Heart left ventricle (tissue), 13 donors: ENCODE measurements around the gene SLC19A1.

Source experiments
- CTCF ChIP-seq, 12 donors: fragments of 200-600 bp; sonication (generic) in 4 of 12; IDR thresholded peaks; one replicate each; pipeline versions ENCODE4 v1.5.0 to v1.8.0; 2018 to 2022; ENCODE audit warnings: antibody characterized with exemption in 12 of 12, mild to moderate bottlenecking in 5 of 12
- POLR2A ChIP-seq, 2 donors: fragments of 450-650 bp; IDR thresholded peaks; one replicate each; pipeline ENCODE4 v1.6.1; 2017; ENCODE audit warnings: antibody characterized with exemption in 2 of 2, mild to moderate bottlenecking in 2 of 2, moderate library complexity in 2 of 2
- donor health status: ischemic (EF 13 %, LVEDD 7.1; RV severe dilation, severe dysfunction).
- donor health status: DM: no; HTN: yes; CAD: no.
- donor health status: DM: no; HTN: no; CAD: no.
- donor health status: ischemic (EF 25% LVEDD 6.9; RV normal size, moderate dysfunction).
- donor health status: ischemic (EF 25% LVEDD 5.7; RV mildly dilated, moderate dysfunction).
- donor health status: ischemic (EF 35%, LVEDD 5.7; RV mildly dilated, moderate dysfunction).
- donor health status: nonischemic (EF 11% LVEDD 7.7; RV severe dilation, severe dysfunction).
- donor health status: DM: yes; HTN: yes; CAD: no.
- donor health status: PGD.
- donor health status: ischemic (EF 29% LVEDD 5.4; RV normal size, mild dysfunction).
- donor health status: nonischemic (EF 23%, LVEDD 6.1; RV moderate dilation, normal function).

GRCh38 chr21:45506241-45506817 lies 35.9 kb downstream of the SLC19A1 start:
- TF ChIP-seq CTCF (IDR thresholded peaks at IDR 0.05) (no peak), POLR2A (IDR thresholded peaks at IDR 0.05) (no peak)
